ENCODE results near the gene KMT5C. TPM values are rescaled to one million over a fixed set of nuclear protein-coding genes. Genes with fewer than 3 reads are reported as not detected.

The KMT5C gene
- total and polyA plus RNA-seq, 2 donors (not counting 1 experiment from before 2014, with no cell fraction given), result 22.2 to 23.6 TPM

DNA sequence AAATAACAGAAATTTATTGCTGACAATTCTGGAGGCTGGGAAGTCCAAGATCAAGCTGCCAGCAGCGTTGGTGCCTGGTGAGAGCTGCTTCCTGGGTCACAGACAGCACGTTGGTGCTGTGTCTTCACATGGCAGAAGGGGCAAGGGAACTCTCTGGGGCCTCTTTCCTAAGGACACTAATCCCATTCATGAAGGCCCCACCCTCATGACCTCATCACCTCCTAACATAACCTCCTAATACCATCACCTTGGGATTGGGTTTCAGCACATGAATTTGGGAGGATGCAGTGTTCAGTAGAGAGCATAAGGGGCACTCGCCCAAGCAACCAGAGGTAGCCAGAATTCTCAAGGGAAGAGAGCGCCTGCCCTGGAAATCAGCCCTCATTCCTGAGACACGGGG lies 30.2 kb upstream of the KMT5C start:
- no peak for TF ChIP-seq EZH2 (IDR thresholded peaks at IDR 0.05; ENCODE audit: borderline replicate concordance, insufficient read depth, low read depth, low read length, poor library complexity, severe bottlenecking)
- no peaks in the 10 kb centered on the region for H3K27me3 Mint-ChIP-seq
- intact Hi-C loops (cut with micrococcal nuclease), result no loop called here
- Histone ChIP-seq H3K4me2 (replicated peaks; ENCODE audit: low read depth, low read length, poor library complexity, severe bottlenecking) (no peak overlapping the region), H3K27me3 (replicated peaks in 1 of 4; ENCODE audit: control extremely low read depth in 1 of 4, control insufficient read depth in 3 of 4, insufficient read depth in 4 of 4, low read length in 3 of 4) (no peaks in the 10 kb centered on the region), H3K27ac (ENCODE audit: low read length in 2 of 2) (no peak overlapping the region), H3K9ac (ENCODE audit: low read length) (no peak overlapping the region), H3K4me3 (ENCODE audit: control extremely low read depth in 1 of 5, extremely low read depth in 1 of 5, insufficient read depth in 1 of 5, low read depth in 2 of 5, low read length in 4 of 5) (no peak overlapping the region), H3K9me3 (ENCODE audit: control extremely low read depth in 1 of 3, control insufficient read depth in 2 of 3, insufficient read depth in 1 of 3, low read length in 2 of 3) (peaks cover 0 to 13% (median 0%) of the 10 kb centered on the region in 3 donors), H3K79me2 (ENCODE audit: control insufficient read depth, insufficient read depth, low read length) (no peaks in the 10 kb centered on the region), H3K36me3 (replicated peaks in 1 of 2; ENCODE audit: control extremely low read depth in 1 of 2, control insufficient read depth in 1 of 2, extremely low read depth in 1 of 2, insufficient read depth in 2 of 2, low read length in 1 of 2) (no peaks in the 10 kb centered on the region), H3K4me1 (ENCODE audit: control insufficient read depth in 2 of 2, insufficient read depth in 2 of 2, low read length in 2 of 2) (no peaks in the 10 kb centered on the region), H2AFZ (ENCODE audit: insufficient read depth, low read depth, low read length, poor library complexity, severe bottlenecking) (no peak overlapping the region), H4K20me1 (ENCODE audit: control insufficient read depth, insufficient read depth, low read length, poor library complexity, severe bottlenecking) (no peaks in the 10 kb centered on the region)
- H3K4me3 Mint-ChIP-seq, result no peak overlapping the region
- no peaks in the 10 kb centered on the region for H3K4me1 Mint-ChIP-seq
- H3K9me3 Mint-ChIP-seq (ENCODE audit: insufficient read depth), result no peaks in the 10 kb centered on the region
- ChIA-PET POLR2A (no interaction called here), CTCF (no interaction called here)
- 85% methylated on average over 5 of the region's 5 CpGs for WGBS (ENCODE audit: insufficient coverage)
- H3K27ac Mint-ChIP-seq, result no peak overlapping the region
- DNase-seq (no peak), ATAC-seq (ENCODE audit: low read depth) (no peak)

GRCh38 chr19:55310498-55310897 lies 29.2 kb upstream of the KMT5C start:
- ChIA-PET CTCF (no interaction called here), POLR2A (no interaction called here)
- intact Hi-C loops (cut with micrococcal nuclease), result no loop called here
- Histone ChIP-seq H3K4me1 (ENCODE audit: control insufficient read depth in 2 of 2, insufficient read depth in 2 of 2, low read length in 2 of 2) (no peaks in the 10 kb centered on the region), H3K4me3 (ENCODE audit: control extremely low read depth in 1 of 5, extremely low read depth in 1 of 5, insufficient read depth in 1 of 5, low read depth in 2 of 5, low read length in 4 of 5) (no peak overlapping the region), H4K20me1 (ENCODE audit: control insufficient read depth, insufficient read depth, low read length, poor library complexity, severe bottlenecking) (no peaks in the 10 kb centered on the region), H3K79me2 (ENCODE audit: control insufficient read depth, insufficient read depth, low read length) (no peaks in the 10 kb centered on the region), H2AFZ (ENCODE audit: insufficient read depth, low read depth, low read length, poor library complexity, severe bottlenecking) (no peak overlapping the region), H3K36me3 (replicated peaks in 1 of 2; ENCODE audit: control extremely low read depth in 1 of 2, control insufficient read depth in 1 of 2, extremely low read depth in 1 of 2, insufficient read depth in 2 of 2, low read length in 1 of 2) (no peaks in the 10 kb centered on the region), H3K9me3 (ENCODE audit: control extremely low read depth in 1 of 3, control insufficient read depth in 2 of 3, insufficient read depth in 1 of 3, low read length in 2 of 3) (peaks cover 0 to 9% (median 0%) of the 10 kb centered on the region in 3 donors), H3K27ac (ENCODE audit: low read length in 2 of 2) (no peak overlapping the region), H3K27me3 (replicated peaks in 1 of 4; ENCODE audit: control extremely low read depth in 1 of 4, control insufficient read depth in 3 of 4, insufficient read depth in 4 of 4, low read length in 3 of 4) (no peaks in the 10 kb centered on the region), H3K4me2 (replicated peaks; ENCODE audit: low read depth, low read length, poor library complexity, severe bottlenecking) (no peak overlapping the region), H3K9ac (ENCODE audit: low read length) (no peak overlapping the region)
- no peak for ATAC-seq (ENCODE audit: low read depth)
- H3K27ac Mint-ChIP-seq, result no peak overlapping the region
- 85% methylated on average over 6 of the region's 7 CpGs for whole genome bisulfite sequencing (ENCODE audit: insufficient coverage)
- no peaks in the 10 kb centered on the region for H3K4me1 Mint-ChIP-seq
- H3K9me3 Mint-ChIP-seq (ENCODE audit: insufficient read depth), result no peaks in the 10 kb centered on the region
- no peak for TF ChIP-seq CTCF (IDR thresholded peaks at IDR 0.05)
- TF ChIP-seq EZH2 (IDR thresholded peaks at IDR 0.05; ENCODE audit: borderline replicate concordance, insufficient read depth, low read depth, low read length, poor library complexity, severe bottlenecking), result no peak
- no peaks in the 10 kb centered on the region for H3K27me3 Mint-ChIP-seq
- DNase-seq, result no peak
- H3K4me3 Mint-ChIP-seq, result no peak overlapping the region

Data from B cell (primary cell).